Right lobe of liver (tissue), 4 donors: ENCODE data around the gene THADA.

ENCODE experiments used
- POLR2A ChIP-seq: fragments of 450-650 bp; IDR thresholded peaks from one replicate; pipeline ENCODE4 v1.6.1; 2017; ENCODE audit warnings: antibody characterized with exemption, mild to moderate bottlenecking
- TF ChIP-seq, protein P1 (sequence below), 4 donors: fragments of 200-600 bp in 3 of 4; fragments of 450-650 bp in 1 of 4; IDR thresholded peaks; one replicate each; pipeline versions ENCODE4 v1.5.1 to v1.8.0; 2016 to 2022; ENCODE audit warnings: antibody characterized with exemption in 4 of 4, mild to moderate bottlenecking in 2 of 4
- donor health status: DM: no; HTN: no; CAD: no.
- donor health status: DM: no; HTN: no; CAD: no.
- donor health status: DM: no; HTN: yes; CAD: no.

DNA sequence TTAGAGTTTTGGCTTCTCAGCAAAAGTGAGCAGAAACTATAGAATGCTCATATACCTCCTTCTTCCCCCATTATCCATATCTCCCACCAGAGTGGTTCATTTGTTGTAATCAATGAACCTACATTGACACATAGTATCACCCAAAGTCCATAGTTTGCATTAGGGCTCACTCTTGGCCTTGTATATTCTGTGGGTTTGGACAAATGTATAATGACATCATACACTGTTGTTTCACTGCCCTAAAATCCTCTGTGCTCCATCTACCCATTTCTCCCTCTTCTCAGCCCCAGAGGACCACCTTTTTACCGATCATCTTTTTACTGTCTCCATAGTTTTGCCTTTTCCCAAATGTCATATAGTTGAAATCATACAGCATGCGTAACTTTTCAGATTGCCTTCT lies 393.5 kb downstream of the THADA start:
- no peak for TF ChIP-seq POLR2A
- TF ChIP-seq, protein P1, sequence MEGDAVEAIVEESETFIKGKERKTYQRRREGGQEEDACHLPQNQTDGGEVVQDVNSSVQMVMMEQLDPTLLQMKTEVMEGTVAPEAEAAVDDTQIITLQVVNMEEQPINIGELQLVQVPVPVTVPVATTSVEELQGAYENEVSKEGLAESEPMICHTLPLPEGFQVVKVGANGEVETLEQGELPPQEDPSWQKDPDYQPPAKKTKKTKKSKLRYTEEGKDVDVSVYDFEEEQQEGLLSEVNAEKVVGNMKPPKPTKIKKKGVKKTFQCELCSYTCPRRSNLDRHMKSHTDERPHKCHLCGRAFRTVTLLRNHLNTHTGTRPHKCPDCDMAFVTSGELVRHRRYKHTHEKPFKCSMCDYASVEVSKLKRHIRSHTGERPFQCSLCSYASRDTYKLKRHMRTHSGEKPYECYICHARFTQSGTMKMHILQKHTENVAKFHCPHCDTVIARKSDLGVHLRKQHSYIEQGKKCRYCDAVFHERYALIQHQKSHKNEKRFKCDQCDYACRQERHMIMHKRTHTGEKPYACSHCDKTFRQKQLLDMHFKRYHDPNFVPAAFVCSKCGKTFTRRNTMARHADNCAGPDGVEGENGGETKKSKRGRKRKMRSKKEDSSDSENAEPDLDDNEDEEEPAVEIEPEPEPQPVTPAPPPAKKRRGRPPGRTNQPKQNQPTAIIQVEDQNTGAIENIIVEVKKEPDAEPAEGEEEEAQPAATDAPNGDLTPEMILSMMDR (IDR thresholded peaks at IDR 0.05), result no peak
